ENCODE data around the gene OGFOD2. TPM values are rescaled to one million over a fixed set of nuclear protein-coding genes. Genes with fewer than 3 reads are reported as not detected.

OGFOD2 gene
- total RNA-seq, 1 donor from 2014 or later: 22.8 TPM

DNA sequence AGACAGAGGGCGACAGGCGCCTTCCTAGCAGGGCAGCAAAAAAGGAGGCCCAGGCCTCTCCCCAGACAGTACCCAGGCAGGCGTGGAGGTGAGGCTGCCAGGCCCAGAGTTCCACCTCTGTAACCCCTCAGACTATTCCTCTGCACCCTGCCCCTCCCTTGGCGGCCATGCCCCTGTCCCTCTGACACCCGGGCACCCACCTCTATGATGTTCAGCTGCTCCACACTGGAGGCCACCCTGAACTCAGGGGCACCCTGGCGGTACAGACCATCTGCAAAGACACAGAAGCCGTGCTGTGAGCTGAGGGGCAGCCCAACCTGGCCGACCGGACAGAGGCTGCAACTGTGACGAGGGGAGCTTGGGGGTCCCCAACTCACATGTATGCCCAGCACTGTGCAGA is 25.5 kb downstream of the OGFOD2 start:
- DNase-seq: no peak
- CTCF ChIA-PET: no interaction called here
- ATAC-seq (ENCODE audit: low read depth): no peak
- Mint-ChIP-seq H3K4me1 (no peaks in the 10 kb centered on the region), H3K4me3 (no peak overlapping the region), H3K9me3 (no peaks in the 10 kb centered on the region), H3K27me3 (no peaks in the 10 kb centered on the region), H3K36me3 (ENCODE audit: low read depth) (peaks cover 4% of the 10 kb centered on the region), H3K27ac (no peak overlapping the region)
- TF ChIP-seq CTCF (IDR thresholded peaks at IDR 0.05): no peak
- intact Hi-C loops (cut with micrococcal nuclease): no loop called here
- POLR2A ChIA-PET: no interaction called here

DNA sequence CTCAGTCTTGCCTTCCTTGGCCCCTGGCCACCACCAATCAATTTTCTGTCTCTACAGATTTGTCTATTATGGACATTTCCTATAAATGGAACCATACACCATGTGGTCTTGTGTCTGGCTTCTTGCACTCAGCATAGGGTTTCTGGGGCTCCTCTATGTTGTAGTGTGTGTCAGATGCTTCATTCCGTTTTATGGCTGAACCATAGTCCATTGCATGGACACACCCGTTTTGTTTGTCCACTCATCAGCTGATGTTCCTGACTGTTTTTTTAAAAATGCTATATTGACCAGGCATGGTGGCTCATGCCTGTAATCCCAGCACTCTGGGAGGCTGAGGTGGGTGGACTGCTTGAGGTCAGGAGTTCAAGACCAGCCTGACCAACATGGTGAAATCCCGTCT is 26.4 kb downstream of the OGFOD2 start:
- Mint-ChIP-seq H3K9me3 (no peaks in the 10 kb centered on the region), H3K27ac (no peak overlapping the region), H3K4me3 (no peak overlapping the region), H3K36me3 (ENCODE audit: low read depth) (peaks cover 4% of the 10 kb centered on the region), H3K27me3 (no peaks in the 10 kb centered on the region), H3K4me1 (no peaks in the 10 kb centered on the region)
- no peak for ATAC-seq (ENCODE audit: low read depth)
- intact Hi-C loops (cut with micrococcal nuclease): no loop called here
- DNase-seq: no peak
- ChIA-PET POLR2A (no interaction called here), CTCF (no interaction called here)
- no peak for TF ChIP-seq CTCF (IDR thresholded peaks at IDR 0.05)

- TF ChIP-seq CTCF (IDR thresholded peaks at IDR 0.05): no peak
- ChIA-PET POLR2A (no interaction called here), CTCF (no interaction called here)
- H3K9me3 Mint-ChIP-seq: no peaks in the 10 kb centered on the region
- no peaks in the 10 kb centered on the region for H3K27me3 Mint-ChIP-seq
- no peak overlapping the region for H3K27ac Mint-ChIP-seq
- H3K4me1 Mint-ChIP-seq: no peaks in the 10 kb centered on the region
- H3K4me3 Mint-ChIP-seq: no peak overlapping the region
- peaks cover 4% of the 10 kb centered on the region for H3K36me3 Mint-ChIP-seq (ENCODE audit: low read depth)
- intact Hi-C loops (cut with micrococcal nuclease): no loop called here
- ATAC-seq (ENCODE audit: low read depth) (no peak), DNase-seq (no peak)
These were observed 28.2 kb downstream of the OGFOD2 start for GRCh38 chr12:123003257-123003656.

- DNase-seq (no peak), ATAC-seq (ENCODE audit: low read depth) (no peak)
- peaks cover 7% of the 10 kb centered on the region for H3K36me3 Mint-ChIP-seq (ENCODE audit: low read depth)
- no peaks in the 10 kb centered on the region for H3K27me3 Mint-ChIP-seq
- no peak overlapping the region for H3K27ac Mint-ChIP-seq
- no peak overlapping the region for H3K4me3 Mint-ChIP-seq
- no peaks in the 10 kb centered on the region for H3K4me1 Mint-ChIP-seq
- POLR2A ChIA-PET: no interaction called here
- no peaks in the 10 kb centered on the region for H3K9me3 Mint-ChIP-seq
- TF ChIP-seq CTCF (IDR thresholded peaks at IDR 0.05): no peak
- intact Hi-C loops (cut with micrococcal nuclease): no loop called here
- CTCF ChIA-PET: no interaction called here
These were observed 29.2 kb downstream of the OGFOD2 start for GRCh38 chr12:123004287-123004686.

- peaks cover 9% of the 10 kb centered on the region for H3K36me3 Mint-ChIP-seq (ENCODE audit: low read depth)
- no peaks in the 10 kb centered on the region for H3K9me3 Mint-ChIP-seq
- ATAC-seq (ENCODE audit: low read depth) (no peak), DNase-seq (no peak)
- intact Hi-C loops (cut with micrococcal nuclease): no loop called here
- H3K27me3 Mint-ChIP-seq: no peaks in the 10 kb centered on the region
- H3K27ac Mint-ChIP-seq: no peak overlapping the region
- no peaks in the 10 kb centered on the region for H3K4me1 Mint-ChIP-seq
- CTCF ChIA-PET: no interaction called here
- POLR2A ChIA-PET: interaction anchor here (1.3 kb wide), 1 partner anchor 98 kb away, joined by 9 read pairs; no protein-coding TSS in a partner anchor
- no peak for TF ChIP-seq CTCF (IDR thresholded peaks at IDR 0.05)
- H3K4me3 Mint-ChIP-seq: no peak overlapping the region
These were observed 30.1 kb downstream of the OGFOD2 start for GRCh38 chr12:123005081-123005626.

Data from activated B cell treated with CpG ODN at 0.5 μM for 24 hours (primary cell).